ENCODE results near the gene DMRTB1.

DMRTB1 gene

GRCh38 chr1:53508056-53508990 lies 49.1 kb downstream of the DMRTB1 start:
- DNase-seq (ENCODE audit: low read depth), result no peak

- DNase-seq (ENCODE audit: low read depth), result no peak
These were observed 49.9 kb downstream of the DMRTB1 start for GRCh38 chr1:53508991-53509666.

DNA sequence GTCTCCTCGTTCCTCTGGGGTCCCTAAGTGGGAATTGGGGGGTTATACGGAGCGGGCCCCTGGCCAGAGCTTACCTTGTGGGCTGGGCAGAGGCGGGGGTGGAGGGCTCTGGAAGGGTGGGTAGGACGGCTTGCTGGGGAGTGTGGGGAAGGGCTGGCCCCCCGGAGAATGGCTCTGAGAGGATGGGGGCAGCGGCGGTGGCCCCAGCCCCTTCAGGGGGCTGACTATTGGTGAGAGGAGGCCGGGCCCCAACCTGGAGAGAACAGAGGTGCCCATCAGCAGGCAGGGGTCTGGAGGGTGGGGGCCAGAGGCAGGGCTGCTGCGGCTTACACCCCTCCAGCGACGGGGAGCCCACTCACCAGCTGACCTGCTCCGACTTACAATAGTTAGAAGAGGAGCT lies 50.6 kb downstream of the DMRTB1 start:
- DNase-seq (ENCODE audit: low read depth), result no peak

DNA sequence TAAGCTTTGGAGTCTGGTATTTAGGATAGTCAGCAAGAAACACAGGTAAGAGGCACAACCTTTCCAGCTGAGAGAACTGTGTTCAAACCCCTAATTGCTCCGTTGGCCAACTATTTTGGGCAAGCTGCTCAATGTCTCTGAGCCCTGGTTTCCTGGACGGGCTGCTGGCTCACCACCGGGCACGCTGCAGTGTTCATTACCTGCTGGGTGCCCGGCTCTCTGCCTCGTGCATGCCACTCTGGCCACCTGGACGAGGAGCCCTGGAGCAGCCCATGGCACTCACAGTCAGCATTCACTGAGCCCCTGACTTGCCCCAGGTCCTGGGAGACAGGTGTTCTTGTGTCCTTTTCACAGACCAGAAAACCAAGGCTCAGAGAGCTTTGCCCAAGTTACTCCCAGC lies 51.0 kb downstream of the DMRTB1 start:
- DNase-seq (ENCODE audit: low read depth), result no peak

GRCh38 chr1:53511323-53511932 lies 52.2 kb downstream of the DMRTB1 start:
- no peak for DNase-seq (ENCODE audit: low read depth)

- no peak for DNase-seq (ENCODE audit: low read depth)
These were observed 53.0 kb downstream of the DMRTB1 start for GRCh38 chr1:53511933-53512806.

- DNase-seq (ENCODE audit: low read depth), result no peak
These were observed 53.9 kb downstream of the DMRTB1 start for GRCh38 chr1:53512807-53513755.

- DNase-seq (ENCODE audit: low read depth), result no peak
These were observed 54.6 kb downstream of the DMRTB1 start for GRCh38 chr1:53513846-53514245.

DNA sequence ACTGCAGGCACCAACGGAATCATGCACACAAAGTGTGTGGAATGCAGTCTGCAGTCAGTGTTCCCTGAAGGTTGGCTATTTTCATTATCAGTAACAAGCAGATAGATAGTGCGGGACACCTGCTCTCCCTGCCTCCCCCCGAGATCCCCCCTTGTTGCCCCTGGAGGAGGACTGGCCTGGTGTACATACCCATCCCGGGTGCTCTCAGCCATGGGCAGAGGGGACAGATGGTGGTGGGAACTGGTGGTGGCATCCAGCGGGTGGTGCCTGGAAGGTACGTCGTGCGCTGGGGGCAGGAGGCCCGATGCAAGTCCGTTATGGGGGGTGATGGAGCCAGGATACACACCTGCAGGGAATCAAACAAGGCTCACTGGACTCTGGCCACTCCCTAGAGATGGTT lies 55.2 kb downstream of the DMRTB1 start:
- DNase-seq (ENCODE audit: low read depth), result no peak

- no peak for DNase-seq (ENCODE audit: low read depth)
These were observed 57.0 kb downstream of the DMRTB1 start for GRCh38 chr1:53516181-53516580.

Data from HS-5 (cell line).